Stomach (tissue), 9 donors: Measurements from ENCODE around the gene MINDY3. TPM values are rescaled to one million over a fixed set of nuclear protein-coding genes. Genes with fewer than 3 reads are reported as not detected.

Source experiments
- DNase-seq, 2 donors: peaks; one replicate each; pipeline versions ENCODE4 v3.0.0 to v3.0.0-alpha.2; 2013 to 2019
- H3K27ac ChIP-seq, 5 donors: fragments of 200-600 bp in 4 of 5; sonication (generic) in 4 of 5; one replicate each; pipeline ENCODE4 v1.5.1; 2013 to 2019; ENCODE audit warnings: mild to moderate bottlenecking in 1 of 5, moderate library complexity in 1 of 5
- H3K27me3 ChIP-seq, 3 donors: fragments of 200-600 bp; sonication (generic); one replicate each; pipeline ENCODE4 v1.5.1; 2017 to 2019; ENCODE audit warnings: mixed run types in 1 of 3
- H3K36me3 ChIP-seq, 4 donors: fragments of 200-600 bp; sonication (generic); 1 replicate in 3 of 4; 2 replicates in 1 of 4; pipeline ENCODE4 v1.5.1; 2016 to 2019
- H3K4me1 ChIP-seq, 4 donors: fragments of 200-600 bp; sonication (generic); one replicate each; pipeline ENCODE4 v1.5.1; 2016 to 2019
- H3K4me3 ChIP-seq, 4 donors: fragments of 200-600 bp; sonication (generic) in 3 of 4; one replicate each; pipeline ENCODE4 v1.5.1; 2016 to 2019; ENCODE audit warnings: mild to moderate bottlenecking in 1 of 4
- H3K9me3 ChIP-seq, 4 donors: fragments of 200-600 bp; sonication (generic); one replicate each; pipeline ENCODE4 v1.5.1; 2016 to 2019
- CTCF ChIP-seq, 7 experiments: fragments of 450-650 bp in 4 of 7; fragments of 200-600 bp in 3 of 7; sonication (generic) in 3 of 7; IDR thresholded peaks; one replicate each; pipeline ENCODE4 v1.5.1; 2016 to 2019; ENCODE audit warnings: antibody characterized with exemption in 7 of 7, control low read depth in 2 of 7, mild to moderate bottlenecking in 1 of 7
- EP300 ChIP-seq: sonication (generic); formaldehyde crosslinking; IDR thresholded peaks from one replicate; pipeline ENCODE4 v1.6.1; 2017; ENCODE audit warnings: antibody characterized with exemption
- POLR2A ChIP-seq, 4 donors: fragments of 450-650 bp; IDR thresholded peaks; one replicate each; pipeline ENCODE4 v1.6.1; 2016; ENCODE audit warnings: antibody characterized with exemption in 4 of 4, control low read depth in 2 of 4, mild to moderate bottlenecking in 1 of 4, moderate library complexity in 1 of 4
- POLR2AphosphoS5 ChIP-seq, 3 donors: sonication (generic); formaldehyde crosslinking; IDR thresholded peaks; one replicate each; pipeline ENCODE4 v1.6.1; 2016; ENCODE audit warnings: antibody characterized with exemption in 3 of 3
- WGBS, 5 donors: extraction: QIAGEN DNeasy Blood & Tissue Kit in 3 of 5; methylation state at CpG; one replicate each; pipeline versions ENCODE4 v1.1.5 to v1.1.7; 2013 to 2018; 5-methylcytosine and 5-hydroxymethylcytosine counted together
- intact Hi-C: fragments of 100-400 bp; cut with DNase I; formaldehyde crosslinking; loops from one replicate; pipeline ENCODE4 v1.15.1; 2023; ENCODE audit warnings: low total_unique reads
- polyA plus RNA-seq, 3 donors: library from polyadenylated mRNA; stranded (reverse); fragments of 200-250 nt; gene quantifications; one replicate each; pipeline ENCODE4 v1.2.3, GENCODE V29; 2013
- total RNA-seq, 5 donors: library from RNA; depleted of rRNA; stranded (reverse); fragments of >200 nt; gene quantifications; one replicate each; pipeline versions ENCODE4 v1.1.0 to v1.2.3, GENCODE V29; 2014 to 2016
- donor health status: healthy with polysubstance abuse.
- donor health status: Bipolar disorder and iron deficiency.
- donor health status: healthy.

Gene MINDY3
- total and polyA plus RNA-seq, 8 donors: 7.6 to 55.4 (median 17.6) TPM

- no peak for TF ChIP-seq CTCF (IDR thresholded peaks at IDR 0.05)
- TF ChIP-seq EP300: no peak
- no peak for TF ChIP-seq POLR2AphosphoS5 (IDR thresholded peaks at IDR 0.05)
- no peak for TF ChIP-seq POLR2A (IDR thresholded peaks at IDR 0.05)
Observed at GRCh38 chr10:15751046-15751445, 109.3 kb downstream of the MINDY3 start.

GRCh38 chr10:15748126-15748525 lies 112.2 kb downstream of the MINDY3 start:
- TF ChIP-seq POLR2AphosphoS5 (IDR thresholded peaks at IDR 0.05): no peak
- TF ChIP-seq POLR2A (IDR thresholded peaks at IDR 0.05): no peak
- no peak for TF ChIP-seq EP300
- TF ChIP-seq CTCF (IDR thresholded peaks at IDR 0.05): no peak
- Histone ChIP-seq H3K27me3 (no peaks in the 10 kb centered on the region), H3K4me1 (no peaks in the 10 kb centered on the region), H3K27ac (no peak overlapping the region), H3K4me3 (no peak overlapping the region), H3K9me3 (no peaks in the 10 kb centered on the region), H3K36me3 (no peaks in the 10 kb centered on the region)
- 32 to 52% (median 34%) methylated on average over 3 of the region's 3 CpGs for WGBS, 5 donors
- intact Hi-C loops: no loop called here
- DNase-seq: peak in 1 of 2 donors; percentile 22

More at GRCh38 chr10:15751046-15751445, 109.3 kb downstream of the MINDY3 start:
- peak in 1 of 2 donors; percentile 18 for DNase-seq
- Histone ChIP-seq H3K4me3 (no peak overlapping the region), H3K27ac (no peak overlapping the region), H3K4me1 (no peaks in the 10 kb centered on the region), H3K27me3 (peaks cover 0 to 8% (median 0%) of the 10 kb centered on the region in 3 donors), H3K9me3 (no peaks in the 10 kb centered on the region), H3K36me3 (no peaks in the 10 kb centered on the region)
- WGBS, 5 donors: 70 to 78% (median 74%) methylated on average over 5 of the region's 5 CpGs
- intact Hi-C loops: no loop called here

- Histone ChIP-seq H3K27me3 (no peaks in the 10 kb centered on the region), H3K27ac (no peak overlapping the region), H3K4me3 (no peak overlapping the region), H3K36me3 (no peaks in the 10 kb centered on the region), H3K4me1 (no peaks in the 10 kb centered on the region), H3K9me3 (no peaks in the 10 kb centered on the region)
- DNase-seq: no peak
- TF ChIP-seq POLR2A (IDR thresholded peaks at IDR 0.05): no peak
- no peak for TF ChIP-seq POLR2AphosphoS5 (IDR thresholded peaks at IDR 0.05)
- no peak for TF ChIP-seq EP300
- no peak for TF ChIP-seq CTCF (IDR thresholded peaks at IDR 0.05)
- WGBS, 5 donors: 65 to 82% (median 68%) methylated on average over 3 of the region's 3 CpGs
- intact Hi-C loops: no loop called here
Observed at GRCh38 chr10:15747632-15748031, 112.7 kb downstream of the MINDY3 start.

- H3K36me3 ChIP-seq: no peaks in the 10 kb centered on the region
- H3K27me3 ChIP-seq: no peaks in the 10 kb centered on the region
- intact Hi-C loops: no loop called here
- no peak for TF ChIP-seq POLR2A (IDR thresholded peaks at IDR 0.05)
- TF ChIP-seq POLR2AphosphoS5 (IDR thresholded peaks at IDR 0.05): no peak
- TF ChIP-seq CTCF (IDR thresholded peaks at IDR 0.05): no peak
- TF ChIP-seq EP300: no peak
- no peaks in the 10 kb centered on the region for H3K4me1 ChIP-seq
- WGBS, 5 donors: 55 to 92% (median 78%) methylated on average over 1 of the region's 1 CpG
- DNase-seq: peak in 1 of 2 donors; percentile 85
- no peak overlapping the region for H3K27ac ChIP-seq
- H3K4me3 ChIP-seq: no peak overlapping the region
- no peaks in the 10 kb centered on the region for H3K9me3 ChIP-seq
Observed at GRCh38 chr10:15745751-15746150, 114.6 kb downstream of the MINDY3 start.
